Fibroblast of mammary gland (primary cell): ENCODE results near the gene EGFL7.

ENCODE experiments used
- DNase-seq: peaks from one replicate; pipeline ENCODE4 v3.0.0-alpha.2; 2010; ENCODE audit warnings: low read depth
- H3K4me3 ChIP-seq: 2 replicates; pipeline ENCODE4 v1.5.1; 2011; ENCODE audit warnings: low read depth, mild to moderate bottlenecking, low read length, moderate library complexity; ENCODE audit not compliant: control insufficient read depth
- TF ChIP-seq, protein P1 (sequence below): conservative IDR thresholded peaks from 2 replicates; pipeline ENCODE4 v1.5.1; 2011; ENCODE audit warnings: low read depth, low read length, inconsistent platforms; ENCODE audit not compliant: control insufficient read depth, insufficient read depth

The EGFL7 gene

GRCh38 chr9:136616948-136617695 is 45.6 kb upstream of the EGFL7 start:
- no peak overlapping the region for H3K4me3 ChIP-seq
- no peak for DNase-seq
- TF ChIP-seq, protein P1, sequence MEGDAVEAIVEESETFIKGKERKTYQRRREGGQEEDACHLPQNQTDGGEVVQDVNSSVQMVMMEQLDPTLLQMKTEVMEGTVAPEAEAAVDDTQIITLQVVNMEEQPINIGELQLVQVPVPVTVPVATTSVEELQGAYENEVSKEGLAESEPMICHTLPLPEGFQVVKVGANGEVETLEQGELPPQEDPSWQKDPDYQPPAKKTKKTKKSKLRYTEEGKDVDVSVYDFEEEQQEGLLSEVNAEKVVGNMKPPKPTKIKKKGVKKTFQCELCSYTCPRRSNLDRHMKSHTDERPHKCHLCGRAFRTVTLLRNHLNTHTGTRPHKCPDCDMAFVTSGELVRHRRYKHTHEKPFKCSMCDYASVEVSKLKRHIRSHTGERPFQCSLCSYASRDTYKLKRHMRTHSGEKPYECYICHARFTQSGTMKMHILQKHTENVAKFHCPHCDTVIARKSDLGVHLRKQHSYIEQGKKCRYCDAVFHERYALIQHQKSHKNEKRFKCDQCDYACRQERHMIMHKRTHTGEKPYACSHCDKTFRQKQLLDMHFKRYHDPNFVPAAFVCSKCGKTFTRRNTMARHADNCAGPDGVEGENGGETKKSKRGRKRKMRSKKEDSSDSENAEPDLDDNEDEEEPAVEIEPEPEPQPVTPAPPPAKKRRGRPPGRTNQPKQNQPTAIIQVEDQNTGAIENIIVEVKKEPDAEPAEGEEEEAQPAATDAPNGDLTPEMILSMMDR = no peak

- TF ChIP-seq, protein P1 = no peak
- no peak for DNase-seq
- H3K4me3 ChIP-seq = no peak overlapping the region
These were observed 44.8 kb upstream of the EGFL7 start for GRCh38 chr9:136617746-136618579.

- H3K4me3 ChIP-seq = no peak overlapping the region
- DNase-seq = no peak
- TF ChIP-seq, protein P1 = no peak
These were observed 43.9 kb upstream of the EGFL7 start for GRCh38 chr9:136618580-136619547.

DNA sequence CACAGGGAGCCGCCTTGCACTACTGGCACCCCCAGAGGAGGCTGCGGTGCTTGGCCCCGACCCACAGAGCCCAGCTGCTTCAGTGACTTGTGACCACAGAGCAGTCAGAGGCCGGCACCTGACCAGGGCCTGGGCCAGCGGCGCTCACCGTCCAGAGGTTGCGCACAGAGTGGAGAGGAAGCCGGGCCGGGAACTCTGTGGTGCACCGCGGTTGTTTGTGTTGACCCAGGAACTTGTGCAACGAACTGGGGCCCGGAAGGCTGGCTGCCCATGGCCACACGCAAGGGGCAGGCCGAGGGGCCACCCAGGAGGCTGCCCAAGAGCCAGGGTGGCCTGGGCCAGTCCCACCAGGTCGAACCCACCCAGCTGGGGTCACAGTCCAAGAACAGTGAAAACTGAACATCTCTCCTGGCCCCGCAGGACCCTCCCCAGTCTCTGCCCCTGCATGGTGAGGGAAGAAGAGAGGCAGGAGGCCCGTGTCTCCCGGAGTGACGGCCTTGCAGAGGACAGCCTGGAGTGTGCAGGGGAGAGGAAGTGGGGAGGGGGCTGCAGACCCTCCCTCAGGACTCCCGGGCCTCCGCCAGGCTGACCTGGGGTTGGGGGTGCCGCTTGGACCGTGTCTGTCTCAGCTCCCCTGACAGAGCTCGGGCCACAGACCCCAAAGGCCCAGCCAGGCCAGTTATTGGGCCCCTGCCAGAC is 42.8 kb upstream of the EGFL7 start:
- no peak for DNase-seq
- TF ChIP-seq, protein P1 = no peak
- no peak overlapping the region for H3K4me3 ChIP-seq

GRCh38 chr9:136620441-136621018 is 42.2 kb upstream of the EGFL7 start:
- TF ChIP-seq, protein P1 = no peak
- no peak overlapping the region for H3K4me3 ChIP-seq
- no peak for DNase-seq
